CD4-positive, alpha-beta T cell (primary cell): ENCODE data around the gene PAK1. TPM values are rescaled to one million over a fixed set of nuclear protein-coding genes. Genes with fewer than 3 reads are reported as not detected.

Experiments
- ATAC-seq: fragments of 200-7000 bp; cut with Tn5 transposase; one replicate; pipeline ENCODE4 v1.10.0; 2022; ENCODE audit warnings: mild to moderate bottlenecking; ENCODE audit not compliant: poor library complexity
- CTCF ChIA-PET: fragments of 350-600 bp; sonication (Branson Sonifier 250); formaldehyde crosslinking; loops from one replicate; lab custom pipeline; 2021; ENCODE audit warnings: antibody characterized with exemption, inconsistent platforms; lab: Charles Lee
- POLR2A ChIA-PET: fragments of 350-600 bp; sonication (Branson Sonifier 250); formaldehyde crosslinking; loops from one replicate; lab custom pipeline; 2021; ENCODE audit warnings: antibody characterized with exemption, inconsistent platforms; lab: Charles Lee
- DNase-seq, 14 experiments: peaks; one replicate each; pipeline ENCODE4 v3.0.0-alpha.2; 2013 to 2020; ENCODE audit warnings: mixed read lengths in 2 of 14
- H3K27ac ChIP-seq, 2 donors: one replicate each; pipeline versions ENCODE4 v1.5.1 to v1.7.0; 2013; ENCODE audit warnings: low read length in 2 of 2, low read depth in 1 of 2, mild to moderate bottlenecking in 1 of 2
- H3K27me3 ChIP-seq, 2 experiments: 1 replicate in 1 of 2; 2 replicates in 1 of 2; pipeline versions ENCODE4 v1.6.1 to v1.7.0; 2013; ENCODE audit warnings: low read length in 2 of 2, control low read depth in 1 of 2, mild to moderate bottlenecking in 1 of 2, moderate library complexity in 1 of 2; ENCODE audit not compliant: insufficient read depth in 2 of 2, control insufficient read depth in 1 of 2
- H3K36me3 ChIP-seq: one replicate; pipeline ENCODE4 v1.6.1; 2013; ENCODE audit warnings: low read length, control low read depth; ENCODE audit not compliant: insufficient read depth
- H3K4me1 ChIP-seq: one replicate; pipeline ENCODE4 v1.6.1; 2013; ENCODE audit warnings: low read length, control low read depth; ENCODE audit not compliant: insufficient read depth
- H3K4me3 ChIP-seq: one replicate; pipeline ENCODE4 v1.5.1; 2013; ENCODE audit warnings: mild to moderate bottlenecking, low read length, moderate library complexity
- H3K9me3 ChIP-seq, 2 experiments: 1 replicate in 1 of 2; 2 replicates in 1 of 2; pipeline versions ENCODE4 v1.6.1 to v1.7.0; 2013; ENCODE audit warnings: low read length in 2 of 2, mild to moderate bottlenecking in 2 of 2, control low read depth in 1 of 2, moderate library complexity in 1 of 2; ENCODE audit not compliant: control insufficient read depth in 1 of 2, insufficient read depth in 1 of 2
- H3K27ac Mint-ChIP-seq: one replicate; pipeline ENCODE4 v1.8.0; 2020; ENCODE audit warnings: mixed read lengths
- H3K27me3 Mint-ChIP-seq: one replicate; pipeline ENCODE4 v1.8.0; 2021; ENCODE audit warnings: mixed read lengths
- H3K36me3 Mint-ChIP-seq: one replicate; pipeline ENCODE4 v1.8.0; 2021; ENCODE audit warnings: low read depth, mixed read lengths
- H3K4me1 Mint-ChIP-seq: one replicate; pipeline ENCODE4 v1.8.0; 2021; ENCODE audit warnings: low read depth, mixed read lengths
- H3K4me3 Mint-ChIP-seq: one replicate; pipeline ENCODE4 v1.8.0; 2020; ENCODE audit warnings: mild to moderate bottlenecking, mixed read lengths
- H3K9me3 Mint-ChIP-seq: one replicate; pipeline ENCODE4 v1.8.0; 2020; ENCODE audit warnings: mixed read lengths
- CTCF ChIP-seq: fragments of 200-600 bp; IDR thresholded peaks from one replicate; pipeline ENCODE4 v1.8.0; 2022; ENCODE audit warnings: antibody characterized with exemption, mild to moderate bottlenecking
- intact Hi-C, 2 experiments: fragments of 100-400 bp; cut with DNase I in 1 of 2; cut with micrococcal nuclease in 1 of 2; formaldehyde crosslinking; loops; one replicate each; pipeline versions ENCODE4 v1.15.1 to v1.9.0; 2023 to 2025; cut with DNase I, micrococcal nuclease
- total RNA-seq, 174 experiments: library from RNA in 2 of 174; stranded (reverse) in 2 of 174; gene quantifications; one replicate each; pipeline ENCODE4 v1.2.3 and lab custom pipeline; 2021 to 2026

The PAK1 gene
- total RNA-seq, 2 experiments from 2014 or later: 6.9 to 12.6 TPM

- POLR2A ChIA-PET: no interaction called here
- Mint-ChIP-seq H3K27me3 (peaks cover 5% of the 10 kb centered on the region), H3K9me3 (no peaks in the 10 kb centered on the region), H3K36me3 (no peaks in the 10 kb centered on the region), H3K27ac (no peak overlapping the region), H3K4me3 (no peak overlapping the region), H3K4me1 (no peaks in the 10 kb centered on the region)
- no peak overlapping the region for H3K4me3 ChIP-seq
- CTCF ChIA-PET: no interaction called here
- no peaks in the 10 kb centered on the region for H3K27me3 ChIP-seq
- no peaks in the 10 kb centered on the region for H3K9me3 ChIP-seq
- intact Hi-C loops: no loop called here
- ATAC-seq (no peak), DNase-seq (no peak)
- TF ChIP-seq CTCF: no peak
- H3K36me3 ChIP-seq: no peaks in the 10 kb centered on the region
- H3K4me1 ChIP-seq: no peaks in the 10 kb centered on the region
- H3K27ac ChIP-seq: no peak overlapping the region
These were observed 179.9 kb downstream of the PAK1 start for GRCh38 chr11:77294040-77294439.

- no peaks in the 10 kb centered on the region for H3K36me3 ChIP-seq
- Mint-ChIP-seq H3K4me3 (no peak overlapping the region), H3K27me3 (peaks cover 23% of the 10 kb centered on the region), H3K27ac (no peak overlapping the region), H3K36me3 (no peaks in the 10 kb centered on the region), H3K9me3 (no peaks in the 10 kb centered on the region), H3K4me1 (no peaks in the 10 kb centered on the region)
- ATAC-seq (no peak), DNase-seq (no peak)
- ChIA-PET CTCF (no interaction called here), POLR2A (no interaction called here)
- H3K27me3 ChIP-seq: peaks cover 0 to 2% of the 10 kb centered on the region in 2 experiments
- intact Hi-C loops: no loop called here
- H3K4me3 ChIP-seq: no peak overlapping the region
- H3K4me1 ChIP-seq: no peaks in the 10 kb centered on the region
- H3K27ac ChIP-seq: no peak overlapping the region
- no peaks in the 10 kb centered on the region for H3K9me3 ChIP-seq
- TF ChIP-seq CTCF: no peak
These were observed 184.2 kb downstream of the PAK1 start for GRCh38 chr11:77289737-77290136.

GRCh38 chr11:77287615-77288273, 186.2 kb downstream of the PAK1 start:
- TF ChIP-seq CTCF: no peak
- Mint-ChIP-seq H3K4me1 (no peaks in the 10 kb centered on the region), H3K4me3 (no peak overlapping the region), H3K36me3 (no peaks in the 10 kb centered on the region), H3K27ac (no peak overlapping the region), H3K9me3 (no peaks in the 10 kb centered on the region), H3K27me3 (peaks cover 28% of the 10 kb centered on the region)
- Histone ChIP-seq H3K4me1 (no peaks in the 10 kb centered on the region), H3K27ac (no peak overlapping the region), H3K9me3 (no peaks in the 10 kb centered on the region), H3K4me3 (no peak overlapping the region), H3K36me3 (no peaks in the 10 kb centered on the region), H3K27me3 (peaks cover 0 to 2% of the 10 kb centered on the region in 2 experiments)
- intact Hi-C loops: no loop called here
- no peak for ATAC-seq
- DNase-seq: no peak
- ChIA-PET CTCF (no interaction called here), POLR2A (no interaction called here)
